Cardiac muscle cell (in vitro differentiated cells and primary cell): ENCODE measurements around the gene PML. TPM values are rescaled to one million over a fixed set of nuclear protein-coding genes. Genes with fewer than 3 reads are reported as not detected.
A peak's percentile ranks its signal among the peaks of the same experiment; 100 is the strongest.

Experiments used
- DNase-seq, 2 donors: peaks; one replicate each; pipeline versions ENCODE4 v3.0.0 to v3.0.0-alpha.2; 2010 to 2017; ENCODE audit warnings: low read depth in 1 of 2, low spot score in 1 of 2
- H3K27ac ChIP-seq: fragments of 200-600 bp; sonication (generic); 2 replicates; pipeline ENCODE4 v1.5.1; 2016
- H3K27me3 ChIP-seq: fragments of 200-600 bp; sonication (generic); 2 replicates; pipeline ENCODE4 v1.6.0; 2016; ENCODE audit warnings: control low read depth
- H3K36me3 ChIP-seq: fragments of 200-600 bp; sonication (generic); 2 replicates; pipeline ENCODE4 v1.5.1; 2016; ENCODE audit warnings: control low read depth
- H3K4me1 ChIP-seq: fragments of 200-600 bp; sonication (generic); 2 replicates; pipeline ENCODE4 v1.8.1; 2017; ENCODE audit warnings: low read depth, mild to moderate bottlenecking, mixed run types
- H3K4me3 ChIP-seq: fragments of 200-600 bp; sonication (generic); 2 replicates; pipeline ENCODE4 v1.5.1; 2016; ENCODE audit warnings: mild to moderate bottlenecking
- H3K9me3 ChIP-seq: fragments of 200-600 bp; sonication (generic); 2 replicates; pipeline ENCODE4 v1.5.1; 2017; ENCODE audit warnings: low read depth, mild to moderate bottlenecking, control low read depth
- CTCF ChIP-seq: IDR thresholded peaks from 2 replicates; pipeline ENCODE4 v1.5.1; 2012; ENCODE audit warnings: low read depth, mild to moderate bottlenecking, low read length
- polyA plus RNA-seq: library from polyadenylated mRNA; unstranded; fragments of >200 nt; fragmentation: Nextera tagmentation; extraction: Ambion mirVana; gene quantifications from 2 replicates; pipeline ENCODE4 v1.2.1, GENCODE V29; 2016
- total RNA-seq: library from RNA; depleted of rRNA; stranded (reverse); fragments of >200 nt; gene quantifications from 2 replicates; pipeline ENCODE4 v1.2.3, GENCODE V29; 2016

Gene PML
- total and polyA plus RNA-seq, 2 experiments from 2014 or later: 21.9 to 40.4 TPM

- no peak for DNase-seq
- H3K27me3 ChIP-seq: no peaks in the 10 kb centered on the region
- H3K4me1 ChIP-seq: no peaks in the 10 kb centered on the region
- H3K27ac ChIP-seq: no peak overlapping the region
- H3K36me3 ChIP-seq: peaks cover 6% of the 10 kb centered on the region
- no peak overlapping the region for H3K4me3 ChIP-seq
- no peaks in the 10 kb centered on the region for H3K9me3 ChIP-seq
- no peak for TF ChIP-seq CTCF
These were observed 38.4 kb downstream of the PML start for GRCh38 chr15:74032606-74033561.

- peaks cover 7% of the 10 kb centered on the region for H3K4me1 ChIP-seq
- no peaks in the 10 kb centered on the region for H3K27me3 ChIP-seq
- no peak overlapping the region for H3K4me3 ChIP-seq
- H3K27ac ChIP-seq: no peak overlapping the region
- TF ChIP-seq CTCF: no peak
- no peaks in the 10 kb centered on the region for H3K9me3 ChIP-seq
- DNase-seq: no peak
- peaks cover 6% of the 10 kb centered on the region for H3K36me3 ChIP-seq
These were observed 39.8 kb downstream of the PML start for GRCh38 chr15:74034206-74034755.

- Histone ChIP-seq H3K27me3 (no peaks in the 10 kb centered on the region), H3K4me3 (no peak overlapping the region), H3K4me1 (peaks cover 11% of the 10 kb centered on the region), H3K9me3 (no peaks in the 10 kb centered on the region), H3K36me3 (peaks cover 6% of the 10 kb centered on the region), H3K27ac (no peak overlapping the region)
- DNase-seq: peak in 1 of 2 donors; percentile 22
- no peak for TF ChIP-seq CTCF
These were observed 40.9 kb downstream of the PML start for GRCh38 chr15:74035121-74036017.

- DNase-seq: peak; percentile 83 to 84
- H3K4me1 ChIP-seq: peaks cover 11% of the 10 kb centered on the region
- no peak overlapping the region for H3K27ac ChIP-seq
- no peaks in the 10 kb centered on the region for H3K27me3 ChIP-seq
- peak; percentile 74 for TF ChIP-seq CTCF
- no peaks in the 10 kb centered on the region for H3K9me3 ChIP-seq
- H3K36me3 ChIP-seq: peaks cover 6% of the 10 kb centered on the region
- H3K4me3 ChIP-seq: no peak overlapping the region
These were observed 42.0 kb downstream of the PML start for GRCh38 chr15:74036271-74037170.
